ENCODE results near the gene SUMO4. TPM values are rescaled to one million over a fixed set of nuclear protein-coding genes. Genes with fewer than 3 reads are reported as not detected.

The SUMO4 gene
- polyA plus RNA-seq (2013, experiment 1 of 2) = 0.11 TPM
- 0.19 TPM for polyA plus RNA-seq (2013, experiment 2 of 2)

GRCh38 chr6:149400050-149400449 is at the start of gene SUMO4:
Gene SUMO4 (plus strand): TSS chr6:149400262. CDS start chr6:149400392, 130 bp downstream.
- no peaks in the 10 kb centered on the region for H3K4me1 ChIP-seq (ENCODE audit: control insufficient read depth in 2 of 2, insufficient read depth in 1 of 2, low read depth in 1 of 2, low read length in 2 of 2)
- no peak within 1 kb of the TSS for H2BK120ac ChIP-seq (ENCODE audit: low read depth, low read length)
- H3K27ac ChIP-seq (replicated peaks; ENCODE audit: low read length) = no peak within 1 kb of the TSS
- no peak within 1 kb of the TSS for H2BK5ac ChIP-seq (ENCODE audit: low read length)
- H3K14ac ChIP-seq (ENCODE audit: low read length) = no peak within 1 kb of the TSS
- no peaks in the 10 kb centered on the region for H3K79me1 ChIP-seq (ENCODE audit: low read depth, low read length)
- WGBS, 2 donors (ENCODE audit: extremely low coverage in 2 of 2, insufficient read length in 2 of 2, insufficient replicate concordance in 1 of 2) = no CpG with 5 or more reads among the region's 11 CpGs
- no peak within 1 kb of the TSS for H4K8ac ChIP-seq (ENCODE audit: low read depth, low read length)
- no peak within 1 kb of the TSS for H3K4me2 ChIP-seq (ENCODE audit: insufficient read depth, low read length, poor library complexity, severe bottlenecking)
- DNase-seq (ENCODE audit: low spot score) = no peak
- no peak within 1 kb of the TSS for H4K91ac ChIP-seq (ENCODE audit: low read depth, low read length, poor library complexity)
- no peak within 1 kb of the TSS for H3K9ac ChIP-seq (ENCODE audit: low read depth, low read length, poor library complexity)
- no peaks in the 10 kb centered on the region for H3K27me3 ChIP-seq (ENCODE audit: control insufficient read depth in 3 of 3, insufficient read depth in 3 of 3, low read depth in 1 of 3, low read length in 3 of 3)
- H3K18ac ChIP-seq (ENCODE audit: low read length) = peak within 1 kb of the TSS; percentile 52
- H2BK15ac ChIP-seq (ENCODE audit: low read length) = no peak within 1 kb of the TSS
- H3K36me3 ChIP-seq (replicated peaks in 1 of 2; ENCODE audit: control insufficient read depth in 2 of 2, insufficient read depth in 2 of 2, low read length in 2 of 2) = peaks cover 7 to 97% of the 10 kb centered on the region in 2 donors
- peaks cover 0 to 21% of the 10 kb centered on the region in 2 donors for H3K9me3 ChIP-seq (replicated peaks in 1 of 2; ENCODE audit: control insufficient read depth in 2 of 2, insufficient read depth in 1 of 2, low read depth in 1 of 2, low read length in 2 of 2)
- H3K4me3 ChIP-seq (ENCODE audit: low read length in 2 of 2) = no peak within 1 kb of the TSS
- H3K23ac ChIP-seq (ENCODE audit: low read depth, low read length, poor library complexity) = peak within 1 kb of the TSS; percentile 83
- no peak within 1 kb of the TSS for H2BK12ac ChIP-seq (ENCODE audit: low read length)
- H3K4ac ChIP-seq (ENCODE audit: low read length) = no peak within 1 kb of the TSS
- H2AFZ ChIP-seq (ENCODE audit: low read length) = no peak within 1 kb of the TSS
- no peak within 1 kb of the TSS for H2AK5ac ChIP-seq (ENCODE audit: low read depth, low read length)

- H3K4me3 ChIP-seq (ENCODE audit: low read length in 2 of 2) = no peak overlapping the region
- H4K91ac ChIP-seq (ENCODE audit: low read depth, low read length, poor library complexity) = no peak overlapping the region
- no peak overlapping the region for H2BK12ac ChIP-seq (ENCODE audit: low read length)
- no peaks in the 10 kb centered on the region for H3K27me3 ChIP-seq (ENCODE audit: control insufficient read depth in 3 of 3, insufficient read depth in 3 of 3, low read depth in 1 of 3, low read length in 3 of 3)
- no peaks in the 10 kb centered on the region for H3K4me1 ChIP-seq (ENCODE audit: control insufficient read depth in 2 of 2, insufficient read depth in 1 of 2, low read depth in 1 of 2, low read length in 2 of 2)
- no peak overlapping the region for H4K8ac ChIP-seq (ENCODE audit: low read depth, low read length)
- H3K14ac ChIP-seq (ENCODE audit: low read length) = no peak overlapping the region
- no peak overlapping the region for H3K4me2 ChIP-seq (ENCODE audit: insufficient read depth, low read length, poor library complexity, severe bottlenecking)
- H2BK120ac ChIP-seq (ENCODE audit: low read depth, low read length) = no peak overlapping the region
- H3K9me3 ChIP-seq (replicated peaks in 1 of 2; ENCODE audit: control insufficient read depth in 2 of 2, insufficient read depth in 1 of 2, low read depth in 1 of 2, low read length in 2 of 2) = no peaks in the 10 kb centered on the region
- no peak overlapping the region for H3K27ac ChIP-seq (replicated peaks; ENCODE audit: low read length)
- H2AK5ac ChIP-seq (ENCODE audit: low read depth, low read length) = no peak overlapping the region
- no peak overlapping the region for H3K4ac ChIP-seq (ENCODE audit: low read length)
- no peak overlapping the region for H3K18ac ChIP-seq (ENCODE audit: low read length)
- H3K9ac ChIP-seq (ENCODE audit: low read depth, low read length, poor library complexity) = no peak overlapping the region
- H3K79me1 ChIP-seq (ENCODE audit: low read depth, low read length) = no peaks in the 10 kb centered on the region
- no peak overlapping the region for H2AFZ ChIP-seq (ENCODE audit: low read length)
- H2BK15ac ChIP-seq (ENCODE audit: low read length) = no peak overlapping the region
- H3K36me3 ChIP-seq (replicated peaks in 1 of 2; ENCODE audit: control insufficient read depth in 2 of 2, insufficient read depth in 2 of 2, low read length in 2 of 2) = peaks cover 0 to 10% of the 10 kb centered on the region in 2 donors
- no peak overlapping the region for H3K23ac ChIP-seq (ENCODE audit: low read depth, low read length, poor library complexity)
- DNase-seq (ENCODE audit: low spot score) = no peak
- WGBS, 2 donors (ENCODE audit: extremely low coverage in 2 of 2, insufficient read length in 2 of 2, insufficient replicate concordance in 1 of 2) = no CpG with 5 or more reads among the region's 2 CpGs
- H2BK5ac ChIP-seq (ENCODE audit: low read length) = no peak overlapping the region
Measured at GRCh38 chr6:149354009-149354408, 46.1 kb upstream of the SUMO4 start.

GRCh38 chr6:149356081-149356750 is 43.8 kb upstream of the SUMO4 start:
- no peak overlapping the region for H2AFZ ChIP-seq (ENCODE audit: low read length)
- no peak overlapping the region for H2BK15ac ChIP-seq (ENCODE audit: low read length)
- peaks cover 5% of the 10 kb centered on the region for H3K79me1 ChIP-seq (ENCODE audit: low read depth, low read length)
- H3K9ac ChIP-seq (ENCODE audit: low read depth, low read length, poor library complexity) = no peak overlapping the region
- no peak overlapping the region for H3K23ac ChIP-seq (ENCODE audit: low read depth, low read length, poor library complexity)
- H3K14ac ChIP-seq (ENCODE audit: low read length) = no peak overlapping the region
- no peaks in the 10 kb centered on the region for H3K4me1 ChIP-seq (ENCODE audit: control insufficient read depth in 2 of 2, insufficient read depth in 1 of 2, low read depth in 1 of 2, low read length in 2 of 2)
- H3K4me3 ChIP-seq (ENCODE audit: low read length in 2 of 2) = no peak overlapping the region
- no peak overlapping the region for H3K4me2 ChIP-seq (ENCODE audit: insufficient read depth, low read length, poor library complexity, severe bottlenecking)
- no peak overlapping the region for H3K18ac ChIP-seq (ENCODE audit: low read length)
- no peak overlapping the region for H2BK12ac ChIP-seq (ENCODE audit: low read length)
- peaks cover 0 to 13% of the 10 kb centered on the region in 2 donors for H3K9me3 ChIP-seq (replicated peaks in 1 of 2; ENCODE audit: control insufficient read depth in 2 of 2, insufficient read depth in 1 of 2, low read depth in 1 of 2, low read length in 2 of 2)
- H4K91ac ChIP-seq (ENCODE audit: low read depth, low read length, poor library complexity) = no peak overlapping the region
- H4K8ac ChIP-seq (ENCODE audit: low read depth, low read length) = no peak overlapping the region
- no CpG with 5 or more reads among the region's 6 CpGs for WGBS, 2 donors (ENCODE audit: extremely low coverage in 2 of 2, insufficient read length in 2 of 2, insufficient replicate concordance in 1 of 2)
- no peak overlapping the region for H3K4ac ChIP-seq (ENCODE audit: low read length)
- no peak for DNase-seq (ENCODE audit: low spot score)
- no peak overlapping the region for H2AK5ac ChIP-seq (ENCODE audit: low read depth, low read length)
- H2BK5ac ChIP-seq (ENCODE audit: low read length) = no peak overlapping the region
- peaks cover 0 to 12% of the 10 kb centered on the region in 2 donors for H3K36me3 ChIP-seq (replicated peaks in 1 of 2; ENCODE audit: control insufficient read depth in 2 of 2, insufficient read depth in 2 of 2, low read length in 2 of 2)
- no peaks in the 10 kb centered on the region for H3K27me3 ChIP-seq (ENCODE audit: control insufficient read depth in 3 of 3, insufficient read depth in 3 of 3, low read depth in 1 of 3, low read length in 3 of 3)
- no peak overlapping the region for H3K27ac ChIP-seq (replicated peaks; ENCODE audit: low read length)
- no peak overlapping the region for H2BK120ac ChIP-seq (ENCODE audit: low read depth, low read length)

- Histone ChIP-seq H3K9me3 (replicated peaks in 1 of 2; ENCODE audit: control insufficient read depth in 2 of 2, insufficient read depth in 1 of 2, low read depth in 1 of 2, low read length in 2 of 2) (peaks cover 0 to 18% of the 10 kb centered on the region in 2 donors), H3K18ac (ENCODE audit: low read length) (no peak overlapping the region), H3K27ac (replicated peaks; ENCODE audit: low read length) (no peak overlapping the region), H4K91ac (ENCODE audit: low read depth, low read length, poor library complexity) (no peak overlapping the region), H3K4ac (ENCODE audit: low read length) (no peak overlapping the region), H3K36me3 (replicated peaks in 1 of 2; ENCODE audit: control insufficient read depth in 2 of 2, insufficient read depth in 2 of 2, low read length in 2 of 2) (peaks cover 0 to 12% of the 10 kb centered on the region in 2 donors), H4K8ac (ENCODE audit: low read depth, low read length) (no peak overlapping the region), H3K4me1 (ENCODE audit: control insufficient read depth in 2 of 2, insufficient read depth in 1 of 2, low read depth in 1 of 2, low read length in 2 of 2) (no peaks in the 10 kb centered on the region), H3K4me2 (ENCODE audit: insufficient read depth, low read length, poor library complexity, severe bottlenecking) (no peak overlapping the region), H2BK120ac (ENCODE audit: low read depth, low read length) (no peak overlapping the region), H3K14ac (ENCODE audit: low read length) (no peak overlapping the region), H2BK5ac (ENCODE audit: low read length) (no peak overlapping the region), H2AK5ac (ENCODE audit: low read depth, low read length) (no peak overlapping the region), H2BK15ac (ENCODE audit: low read length) (no peak overlapping the region), H3K79me1 (ENCODE audit: low read depth, low read length) (peaks cover 5% of the 10 kb centered on the region), H2AFZ (ENCODE audit: low read length) (no peak overlapping the region), H3K27me3 (ENCODE audit: control insufficient read depth in 3 of 3, insufficient read depth in 3 of 3, low read depth in 1 of 3, low read length in 3 of 3) (no peaks in the 10 kb centered on the region), H3K4me3 (ENCODE audit: low read length in 2 of 2) (no peak overlapping the region), H3K9ac (ENCODE audit: low read depth, low read length, poor library complexity) (no peak overlapping the region), H3K23ac (ENCODE audit: low read depth, low read length, poor library complexity) (no peak overlapping the region), H2BK12ac (ENCODE audit: low read length) (no peak overlapping the region)
- no peak for DNase-seq (ENCODE audit: low spot score)
- WGBS, 2 donors (ENCODE audit: extremely low coverage in 2 of 2, insufficient read length in 2 of 2, insufficient replicate concordance in 1 of 2) = no CpG with 5 or more reads among the region's 17 CpGs
Measured at GRCh38 chr6:149357726-149358538, 42.1 kb upstream of the SUMO4 start.
